ENCODE measurements around the gene KCNK10.
A peak's percentile ranks its signal among the peaks of the same experiment; 100 is the strongest.

The KCNK10 gene

GRCh38 chr14:88323086-88323522 is at the start of gene KCNK10:
Gene KCNK10 (minus strand): TSS chr14:88323269. CDS start chr14:88322798, 471 bp downstream.
- peaks cover 1% of the 10 kb centered on the region for H3K4me1 ChIP-seq (ENCODE audit: insufficient read depth, insufficient read length)
- no peak for DNase-seq (ENCODE audit: low read depth, low spot score)
- TF ChIP-seq YY1 (IDR thresholded peaks at IDR 0.05; ENCODE audit: insufficient read depth, insufficient read length) (no peak), ZNF274 (IDR thresholded peaks at IDR 0.05; ENCODE audit: low read depth, low read length) (no peak), SUZ12 (IDR thresholded peaks at IDR 0.05; ENCODE audit: extremely low read depth, insufficient read depth, insufficient read length) (no peak)
- peaks cover 86% of the 10 kb centered on the region for H3K27me3 ChIP-seq (ENCODE audit: insufficient read depth, insufficient read length)
- peak within 1 kb of the TSS; percentile 76 for H3K9ac ChIP-seq (ENCODE audit: insufficient read length, low read depth)
- no peaks in the 10 kb centered on the region for H3K36me3 ChIP-seq (ENCODE audit: insufficient read depth, insufficient read length, low read length)
- H3K4me3 ChIP-seq (ENCODE audit: insufficient read length, low read depth), result peak within 1 kb of the TSS; percentile 54
- H3K9me3 ChIP-seq (ENCODE audit: insufficient read depth, low read length), result 0 out of 2 replicates have a peak, but pooled peaks cover 5% of the 10 kb centered on the region

- Histone ChIP-seq H3K27me3 (ENCODE audit: insufficient read depth, insufficient read length) (no peaks in the 10 kb centered on the region), H3K9me3 (ENCODE audit: insufficient read depth, low read length) (peaks cover 12% of the 10 kb centered on the region), H3K4me1 (ENCODE audit: insufficient read depth, insufficient read length) (no peaks in the 10 kb centered on the region), H3K36me3 (ENCODE audit: insufficient read depth, insufficient read length, low read length) (no peaks in the 10 kb centered on the region), H3K4me3 (ENCODE audit: insufficient read length, low read depth) (no peak overlapping the region), H3K9ac (ENCODE audit: insufficient read length, low read depth) (no peak overlapping the region)
- DNase-seq (ENCODE audit: low read depth, low spot score), result no peak
- TF ChIP-seq SUZ12 (IDR thresholded peaks at IDR 0.05; ENCODE audit: extremely low read depth, insufficient read depth, insufficient read length), result no peak
- no peak for TF ChIP-seq ZNF274 (IDR thresholded peaks at IDR 0.05; ENCODE audit: low read depth, low read length)
- no peak for TF ChIP-seq YY1 (IDR thresholded peaks at IDR 0.05; ENCODE audit: insufficient read depth, insufficient read length)
Observed at GRCh38 chr14:88369496-88369895, 46.4 kb upstream of the KCNK10 start.

GRCh38 chr14:88364710-88365413 is 41.8 kb upstream of the KCNK10 start:
- Histone ChIP-seq H3K9ac (ENCODE audit: insufficient read length, low read depth) (no peak overlapping the region), H3K27me3 (ENCODE audit: insufficient read depth, insufficient read length) (no peaks in the 10 kb centered on the region), H3K4me1 (ENCODE audit: insufficient read depth, insufficient read length) (no peaks in the 10 kb centered on the region), H3K9me3 (ENCODE audit: insufficient read depth, low read length) (peaks cover 21% of the 10 kb centered on the region), H3K4me3 (ENCODE audit: insufficient read length, low read depth) (no peak overlapping the region), H3K36me3 (ENCODE audit: insufficient read depth, insufficient read length, low read length) (no peaks in the 10 kb centered on the region)
- DNase-seq (ENCODE audit: low read depth, low spot score), result peak; percentile 67
- TF ChIP-seq ZNF274 (IDR thresholded peaks at IDR 0.05; ENCODE audit: low read depth, low read length) (no peak), YY1 (IDR thresholded peaks at IDR 0.05; ENCODE audit: insufficient read depth, insufficient read length) (no peak), SUZ12 (IDR thresholded peaks at IDR 0.05; ENCODE audit: extremely low read depth, insufficient read depth, insufficient read length) (no peak)

- no peaks in the 10 kb centered on the region for H3K27me3 ChIP-seq (ENCODE audit: insufficient read depth, insufficient read length)
- H3K4me3 ChIP-seq (ENCODE audit: insufficient read length, low read depth), result no peak overlapping the region
- H3K36me3 ChIP-seq (ENCODE audit: insufficient read depth, insufficient read length, low read length), result no peaks in the 10 kb centered on the region
- TF ChIP-seq ZNF274 (IDR thresholded peaks at IDR 0.05; ENCODE audit: low read depth, low read length), result no peak
- no peak for TF ChIP-seq SUZ12 (IDR thresholded peaks at IDR 0.05; ENCODE audit: extremely low read depth, insufficient read depth, insufficient read length)
- TF ChIP-seq YY1 (IDR thresholded peaks at IDR 0.05; ENCODE audit: insufficient read depth, insufficient read length), result no peak
- peaks cover 21% of the 10 kb centered on the region for H3K9me3 ChIP-seq (ENCODE audit: insufficient read depth, low read length)
- no peak overlapping the region for H3K9ac ChIP-seq (ENCODE audit: insufficient read length, low read depth)
- no peaks in the 10 kb centered on the region for H3K4me1 ChIP-seq (ENCODE audit: insufficient read depth, insufficient read length)
- no peak for DNase-seq (ENCODE audit: low read depth, low spot score)
Observed at GRCh38 chr14:88363644-88364043, 40.6 kb upstream of the KCNK10 start.

GRCh38 chr14:88359500-88359899 is 36.4 kb upstream of the KCNK10 start:
- TF ChIP-seq YY1 (IDR thresholded peaks at IDR 0.05; ENCODE audit: insufficient read depth, insufficient read length) (no peak), SUZ12 (IDR thresholded peaks at IDR 0.05; ENCODE audit: extremely low read depth, insufficient read depth, insufficient read length) (no peak), ZNF274 (IDR thresholded peaks at IDR 0.05; ENCODE audit: low read depth, low read length) (no peak)
- Histone ChIP-seq H3K4me3 (ENCODE audit: insufficient read length, low read depth) (no peak overlapping the region), H3K27me3 (ENCODE audit: insufficient read depth, insufficient read length) (no peaks in the 10 kb centered on the region), H3K9ac (ENCODE audit: insufficient read length, low read depth) (no peak overlapping the region), H3K36me3 (ENCODE audit: insufficient read depth, insufficient read length, low read length) (no peaks in the 10 kb centered on the region), H3K9me3 (ENCODE audit: insufficient read depth, low read length) (peaks cover 9% of the 10 kb centered on the region), H3K4me1 (ENCODE audit: insufficient read depth, insufficient read length) (no peaks in the 10 kb centered on the region)
- DNase-seq (ENCODE audit: low read depth, low spot score), result no peak

- Histone ChIP-seq H3K27me3 (ENCODE audit: insufficient read depth, insufficient read length) (no peaks in the 10 kb centered on the region), H3K4me1 (ENCODE audit: insufficient read depth, insufficient read length) (no peaks in the 10 kb centered on the region), H3K9me3 (ENCODE audit: insufficient read depth, low read length) (no peaks in the 10 kb centered on the region), H3K4me3 (ENCODE audit: insufficient read length, low read depth) (no peak overlapping the region), H3K9ac (ENCODE audit: insufficient read length, low read depth) (no peak overlapping the region), H3K36me3 (ENCODE audit: insufficient read depth, insufficient read length, low read length) (no peaks in the 10 kb centered on the region)
- DNase-seq (ENCODE audit: low read depth, low spot score), result no peak
- TF ChIP-seq ZNF274 (IDR thresholded peaks at IDR 0.05; ENCODE audit: low read depth, low read length), result no peak
- TF ChIP-seq SUZ12 (IDR thresholded peaks at IDR 0.05; ENCODE audit: extremely low read depth, insufficient read depth, insufficient read length), result no peak
- no peak for TF ChIP-seq YY1 (IDR thresholded peaks at IDR 0.05; ENCODE audit: insufficient read depth, insufficient read length)
Observed at GRCh38 chr14:88354358-88354757, 31.3 kb upstream of the KCNK10 start.

- Histone ChIP-seq H3K4me3 (ENCODE audit: insufficient read length, low read depth) (no peak overlapping the region), H3K27me3 (ENCODE audit: insufficient read depth, insufficient read length) (no peaks in the 10 kb centered on the region), H3K36me3 (ENCODE audit: insufficient read depth, insufficient read length, low read length) (no peaks in the 10 kb centered on the region), H3K9me3 (ENCODE audit: insufficient read depth, low read length) (no peaks in the 10 kb centered on the region), H3K9ac (ENCODE audit: insufficient read length, low read depth) (no peak overlapping the region), H3K4me1 (ENCODE audit: insufficient read depth, insufficient read length) (no peaks in the 10 kb centered on the region)
- no peak for DNase-seq (ENCODE audit: low read depth, low spot score)
- TF ChIP-seq SUZ12 (IDR thresholded peaks at IDR 0.05; ENCODE audit: extremely low read depth, insufficient read depth, insufficient read length) (no peak), ZNF274 (IDR thresholded peaks at IDR 0.05; ENCODE audit: low read depth, low read length) (no peak)
Observed at GRCh38 chr14:88352698-88353097, 29.6 kb upstream of the KCNK10 start.
